ENCODE data around the gene DDOST.
"Not testable (repeated sequence)": the region's sequence is repeated elsewhere in the genome, so short reads cannot be mapped to it uniquely, and the experiment has no call there.

DDOST gene

GRCh38 chr1:20686883-20687725 is 25.9 kb upstream of the DDOST start:
- no peaks in the 10 kb centered on the region for H3K4me1 ChIP-seq (ENCODE audit: control insufficient read depth, insufficient read depth, low read length)
- H3K9me3 ChIP-seq (ENCODE audit: control insufficient read depth, low read length), result no peaks in the 10 kb centered on the region
- peaks cover 7% of the 10 kb centered on the region for H3K27me3 ChIP-seq (replicated peaks; ENCODE audit: control insufficient read depth, insufficient read depth, low read length)
- no peak overlapping the region for H3K4me3 ChIP-seq (ENCODE audit: low read length)
- DNase-seq (ENCODE audit: low read depth), result no peak
- H3K9ac ChIP-seq (ENCODE audit: low read length), result no peak overlapping the region
- H3K36me3 ChIP-seq (ENCODE audit: control insufficient read depth, insufficient read depth, low read length, severe bottlenecking), result no peaks in the 10 kb centered on the region

GRCh38 chr1:20685741-20686140 is 24.6 kb upstream of the DDOST start:
- Histone ChIP-seq H3K9ac (ENCODE audit: low read length) (no peak overlapping the region), H3K4me3 (ENCODE audit: low read length) (no peak overlapping the region), H3K9me3 (ENCODE audit: control insufficient read depth, low read length) (no peaks in the 10 kb centered on the region), H3K27me3 (replicated peaks; ENCODE audit: control insufficient read depth, insufficient read depth, low read length) (peaks cover 7% of the 10 kb centered on the region), H3K4me1 (ENCODE audit: control insufficient read depth, insufficient read depth, low read length) (no peaks in the 10 kb centered on the region), H3K36me3 (ENCODE audit: control insufficient read depth, insufficient read depth, low read length, severe bottlenecking) (no peaks in the 10 kb centered on the region)
- no peak for DNase-seq (ENCODE audit: low read depth)

GRCh38 chr1:20685099-20685662 is 24.0 kb upstream of the DDOST start:
- Histone ChIP-seq H3K9me3 (ENCODE audit: control insufficient read depth, low read length) (no peaks in the 10 kb centered on the region), H3K4me1 (ENCODE audit: control insufficient read depth, insufficient read depth, low read length) (no peaks in the 10 kb centered on the region), H3K36me3 (ENCODE audit: control insufficient read depth, insufficient read depth, low read length, severe bottlenecking) (no peaks in the 10 kb centered on the region), H3K9ac (ENCODE audit: low read length) (no peak overlapping the region), H3K27me3 (replicated peaks; ENCODE audit: control insufficient read depth, insufficient read depth, low read length) (peaks cover 7% of the 10 kb centered on the region), H3K4me3 (ENCODE audit: low read length) (no peak overlapping the region)
- DNase-seq (ENCODE audit: low read depth), result no peak

- no peak for DNase-seq (ENCODE audit: low read depth)
- peaks cover 7% of the 10 kb centered on the region for H3K27me3 ChIP-seq (replicated peaks; ENCODE audit: control insufficient read depth, insufficient read depth, low read length)
- no peaks in the 10 kb centered on the region for H3K4me1 ChIP-seq (ENCODE audit: control insufficient read depth, insufficient read depth, low read length)
- H3K9ac ChIP-seq (ENCODE audit: low read length), result no peak overlapping the region
- no peaks in the 10 kb centered on the region for H3K36me3 ChIP-seq (ENCODE audit: control insufficient read depth, insufficient read depth, low read length, severe bottlenecking)
- H3K9me3 ChIP-seq (ENCODE audit: control insufficient read depth, low read length), result no peaks in the 10 kb centered on the region
- H3K4me3 ChIP-seq (ENCODE audit: low read length), result no peak overlapping the region
Measured at GRCh38 chr1:20684651-20685050, 23.5 kb upstream of the DDOST start.

- peaks cover 10% of the 10 kb centered on the region for H3K27me3 ChIP-seq (replicated peaks; ENCODE audit: control insufficient read depth, insufficient read depth, low read length)
- no peaks in the 10 kb centered on the region for H3K36me3 ChIP-seq (ENCODE audit: control insufficient read depth, insufficient read depth, low read length, severe bottlenecking)
- no peaks in the 10 kb centered on the region for H3K9me3 ChIP-seq (ENCODE audit: control insufficient read depth, low read length)
- H3K4me3 ChIP-seq (ENCODE audit: low read length), result no peak overlapping the region
- DNase-seq (ENCODE audit: low read depth), result no peak
- no peak overlapping the region for H3K9ac ChIP-seq (ENCODE audit: low read length)
- no peaks in the 10 kb centered on the region for H3K4me1 ChIP-seq (ENCODE audit: control insufficient read depth, insufficient read depth, low read length)
Measured at GRCh38 chr1:20684050-20684620, 23.0 kb upstream of the DDOST start.

- Histone ChIP-seq H3K27me3 (replicated peaks; ENCODE audit: control insufficient read depth, insufficient read depth, low read length) (peaks cover 10% of the 10 kb centered on the region), H3K36me3 (ENCODE audit: control insufficient read depth, insufficient read depth, low read length, severe bottlenecking) (no peaks in the 10 kb centered on the region), H3K9ac (ENCODE audit: low read length) (no peak overlapping the region), H3K4me3 (ENCODE audit: low read length) (no peak overlapping the region), H3K4me1 (ENCODE audit: control insufficient read depth, insufficient read depth, low read length) (no peaks in the 10 kb centered on the region), H3K9me3 (ENCODE audit: control insufficient read depth, low read length) (no peaks in the 10 kb centered on the region)
- DNase-seq (ENCODE audit: low read depth), result no peak
Measured at GRCh38 chr1:20683614-20684013, 22.4 kb upstream of the DDOST start.

GRCh38 chr1:20682571-20683236 is 21.5 kb upstream of the DDOST start:
- Histone ChIP-seq H3K9me3 (ENCODE audit: control insufficient read depth, low read length) (no peaks in the 10 kb centered on the region), H3K27me3 (replicated peaks; ENCODE audit: control insufficient read depth, insufficient read depth, low read length) (peaks cover 10% of the 10 kb centered on the region)
- DNase-seq (ENCODE audit: low read depth), result no peak

GRCh38 chr1:20681999-20682398 is 20.8 kb upstream of the DDOST start:
- no peaks in the 10 kb centered on the region for H3K36me3 ChIP-seq (ENCODE audit: control insufficient read depth, insufficient read depth, low read length, severe bottlenecking)
- H3K9ac ChIP-seq (ENCODE audit: low read length), result no peak overlapping the region
- no peaks in the 10 kb centered on the region for H3K4me1 ChIP-seq (ENCODE audit: control insufficient read depth, insufficient read depth, low read length)
- H3K9me3 ChIP-seq (ENCODE audit: control insufficient read depth, low read length), result no peaks in the 10 kb centered on the region
- H3K27me3 ChIP-seq (replicated peaks; ENCODE audit: control insufficient read depth, insufficient read depth, low read length), result peaks cover 10% of the 10 kb centered on the region
- H3K4me3 ChIP-seq (ENCODE audit: low read length), result no peak overlapping the region
- DNase-seq (ENCODE audit: low read depth), result no peak

More at GRCh38 chr1:20682571-20683236, 21.5 kb upstream of the DDOST start:
- H3K4me1 ChIP-seq (ENCODE audit: control insufficient read depth, insufficient read depth, low read length), result no peaks in the 10 kb centered on the region
- no peak overlapping the region for H3K4me3 ChIP-seq (ENCODE audit: low read length)
- H3K9ac ChIP-seq (ENCODE audit: low read length), result no peak overlapping the region
- no peaks in the 10 kb centered on the region for H3K36me3 ChIP-seq (ENCODE audit: control insufficient read depth, insufficient read depth, low read length, severe bottlenecking)

GRCh38 chr1:20680269-20680668 is 19.1 kb upstream of the DDOST start:
- no peak for DNase-seq (ENCODE audit: low read depth)
- Histone ChIP-seq H3K9me3 (ENCODE audit: control insufficient read depth, low read length) (no peaks in the 10 kb centered on the region), H3K9ac (ENCODE audit: low read length) (no peak overlapping the region), H3K4me3 (ENCODE audit: low read length) (no peak overlapping the region), H3K36me3 (ENCODE audit: control insufficient read depth, insufficient read depth, low read length, severe bottlenecking) (no peaks in the 10 kb centered on the region), H3K4me1 (ENCODE audit: control insufficient read depth, insufficient read depth, low read length) (no peaks in the 10 kb centered on the region), H3K27me3 (replicated peaks; ENCODE audit: control insufficient read depth, insufficient read depth, low read length) (peaks cover 10% of the 10 kb centered on the region)

GRCh38 chr1:20678599-20678998 is 17.4 kb upstream of the DDOST start:
- no peaks in the 10 kb centered on the region for H3K36me3 ChIP-seq (ENCODE audit: control insufficient read depth, insufficient read depth, low read length, severe bottlenecking)
- H3K4me3 ChIP-seq (ENCODE audit: low read length), result no peak overlapping the region
- H3K27me3 ChIP-seq (replicated peaks; ENCODE audit: control insufficient read depth, insufficient read depth, low read length), result peaks cover 7% of the 10 kb centered on the region
- H3K9me3 ChIP-seq (ENCODE audit: control insufficient read depth, low read length), result no peaks in the 10 kb centered on the region
- no peak overlapping the region for H3K9ac ChIP-seq (ENCODE audit: low read length)
- H3K4me1 ChIP-seq (ENCODE audit: control insufficient read depth, insufficient read depth, low read length), result no peaks in the 10 kb centered on the region
- no peak for DNase-seq (ENCODE audit: low read depth)

GRCh38 chr1:20673626-20674025 is 12.5 kb upstream of the DDOST start:
- not testable (repeated sequence) for H3K27me3 ChIP-seq (replicated peaks; ENCODE audit: control insufficient read depth, insufficient read depth, low read length); DNase-seq (ENCODE audit: low read depth); H3K9me3 ChIP-seq (ENCODE audit: control insufficient read depth, low read length)

More at GRCh38 chr1:20673626-20674025, 12.5 kb upstream of the DDOST start:
- H3K4me1 ChIP-seq (ENCODE audit: control insufficient read depth, insufficient read depth, low read length); H3K4me3 ChIP-seq (ENCODE audit: low read length); H3K9ac ChIP-seq (ENCODE audit: low read length); H3K36me3 ChIP-seq (ENCODE audit: control insufficient read depth, insufficient read depth, low read length, severe bottlenecking): not testable (repeated sequence)
